H1 (cell line): ENCODE data around the gene ACKR3. TPM values are rescaled to one million over a fixed set of nuclear protein-coding genes. Genes with fewer than 3 reads are reported as not detected.

Source experiments
- EGR1 ChIP-seq: IDR thresholded peaks from 2 replicates; pipeline ENCODE4 v1.6.1; 2011; ENCODE audit warnings: low read depth, low read length, borderline replicate concordance
- EZH2 ChIP-seq: fragments of 200-600 bp; sonication (generic); IDR thresholded peaks from 2 replicates; pipeline ENCODE4 v1.7.1; 2012; ENCODE audit warnings: low read depth, mild to moderate bottlenecking, moderate library complexity, low read length, inconsistent platforms; ENCODE audit not compliant: severe bottlenecking
- GTF2F1 ChIP-seq: IDR thresholded peaks from 2 replicates; pipeline ENCODE4 v1.6.1; 2012; ENCODE audit warnings: low read depth, low read length, improper control_type of control experiment, borderline replicate concordance
- YY1 ChIP-seq: IDR thresholded peaks from 2 replicates; pipeline ENCODE4 v1.6.1; 2011; ENCODE audit warnings: low read depth, mild to moderate bottlenecking, low read length
- polyA plus RNA-seq, 7 experiments: library from polyadenylated mRNA; depleted of rRNA in 3 of 7; stranded (reverse) in 5 of 7; unstranded in 2 of 7; fragments of >200 nt in 5 of 7; fragments of 200-250 nt in 2 of 7; gene quantifications; 1 replicate in 5 of 7; 2 replicates in 1 of 7; 4 replicates in 1 of 7; pipeline versions ENCODE4 v1.2.1 to v1.2.3, GENCODE V29; 2011 to 2013; ENCODE audit warnings: missing spikeins in 2 of 7, mixed read lengths in 2 of 7
- total RNA-seq: library from RNA; stranded (reverse); fragmentation: NEBNext Ultra II Directional; extraction: Animal tissue kit (Norgen Biotek cat#: 25700); gene quantifications from 2 replicates; pipeline ENCODE4 v1.2.1, GENCODE V29; 2021

The ACKR3 gene
- total and polyA plus RNA-seq, 2 of the 8 experiments (the other 6 are each of a cell fraction or from before 2014, with no cell fraction given): 1.4 to 24.4 TPM

- TF ChIP-seq EGR1: no peak
- no peak for TF ChIP-seq YY1
- no peak for TF ChIP-seq EZH2
- no peak for TF ChIP-seq GTF2F1
These were observed 33.9 kb downstream of the ACKR3 start (continued) for GRCh38 chr2:236603361-236604015.
